ENCODE measurements around the gene SPINK13. TPM values are rescaled to one million over a fixed set of nuclear protein-coding genes. Genes with fewer than 3 reads are reported as not detected.
"Not testable (repeated sequence)": the region's sequence is repeated elsewhere in the genome, so short reads cannot be mapped to it uniquely, and the experiment has no call there.

Gene SPINK13
- total RNA-seq, 4 donors from 2014 or later, result not detected

- TF ChIP-seq, protein P1, sequence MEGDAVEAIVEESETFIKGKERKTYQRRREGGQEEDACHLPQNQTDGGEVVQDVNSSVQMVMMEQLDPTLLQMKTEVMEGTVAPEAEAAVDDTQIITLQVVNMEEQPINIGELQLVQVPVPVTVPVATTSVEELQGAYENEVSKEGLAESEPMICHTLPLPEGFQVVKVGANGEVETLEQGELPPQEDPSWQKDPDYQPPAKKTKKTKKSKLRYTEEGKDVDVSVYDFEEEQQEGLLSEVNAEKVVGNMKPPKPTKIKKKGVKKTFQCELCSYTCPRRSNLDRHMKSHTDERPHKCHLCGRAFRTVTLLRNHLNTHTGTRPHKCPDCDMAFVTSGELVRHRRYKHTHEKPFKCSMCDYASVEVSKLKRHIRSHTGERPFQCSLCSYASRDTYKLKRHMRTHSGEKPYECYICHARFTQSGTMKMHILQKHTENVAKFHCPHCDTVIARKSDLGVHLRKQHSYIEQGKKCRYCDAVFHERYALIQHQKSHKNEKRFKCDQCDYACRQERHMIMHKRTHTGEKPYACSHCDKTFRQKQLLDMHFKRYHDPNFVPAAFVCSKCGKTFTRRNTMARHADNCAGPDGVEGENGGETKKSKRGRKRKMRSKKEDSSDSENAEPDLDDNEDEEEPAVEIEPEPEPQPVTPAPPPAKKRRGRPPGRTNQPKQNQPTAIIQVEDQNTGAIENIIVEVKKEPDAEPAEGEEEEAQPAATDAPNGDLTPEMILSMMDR (IDR thresholded peaks at IDR 0.05), result no peak
- no peak for TF ChIP-seq POLR2A (IDR thresholded peaks at IDR 0.05)
- H3K4me3 ChIP-seq (ENCODE audit: low read depth, poor library complexity, severe bottlenecking), result no peak overlapping the region
- WGBS, 2 donors, result 62 to 68% methylated on average over 3 of the region's 3 CpGs
- DNase-seq (ENCODE audit: low spot score in 2 of 2), result no peak
- intact Hi-C loops (cut with DNase I; ENCODE audit: low total_unique reads), result no loop called here
Observed at GRCh38 chr5:148309019-148309418, 40.4 kb downstream of the SPINK13 start.

DNA sequence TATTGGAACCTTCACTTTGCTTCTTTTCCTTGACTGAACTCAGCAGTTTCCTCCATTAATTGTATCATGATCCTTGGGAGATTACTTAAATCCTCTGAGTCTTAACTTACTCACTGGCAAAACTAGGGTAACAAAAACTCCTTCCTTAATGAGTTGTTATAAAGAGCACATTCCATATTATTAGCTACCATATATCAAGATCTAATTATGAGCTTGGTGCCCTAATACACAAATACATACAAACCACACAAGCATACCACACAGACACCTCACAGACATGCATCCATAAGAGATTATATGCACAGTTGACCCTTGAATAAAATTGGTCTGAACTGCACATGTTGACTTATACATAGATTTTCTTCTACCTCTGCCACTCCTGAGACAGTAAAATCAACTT lies 41.2 kb downstream of the SPINK13 start:
- H3K4me3 ChIP-seq (ENCODE audit: low read depth, poor library complexity, severe bottlenecking), result no peak overlapping the region
- DNase-seq (ENCODE audit: low spot score in 2 of 2), result no peak
- TF ChIP-seq, protein P1 (IDR thresholded peaks at IDR 0.05), result no peak
- no peak for TF ChIP-seq POLR2A (IDR thresholded peaks at IDR 0.05)
- intact Hi-C loops (cut with DNase I; ENCODE audit: low total_unique reads), result no loop called here

- TF ChIP-seq POLR2A (IDR thresholded peaks at IDR 0.05), result no peak
- 58 to 62% methylated on average over 3 of the region's 3 CpGs for WGBS, 2 donors
- no peak overlapping the region for H3K4me3 ChIP-seq (ENCODE audit: low read depth, poor library complexity, severe bottlenecking)
- DNase-seq (ENCODE audit: low spot score in 2 of 2), result no peak
- intact Hi-C loops (cut with DNase I; ENCODE audit: low total_unique reads), result no loop called here
Observed at GRCh38 chr5:148311484-148311883, 42.9 kb downstream of the SPINK13 start.

GRCh38 chr5:148312153-148312552 lies 43.6 kb downstream of the SPINK13 start, which contains the start of gene SPINK7:
TSS of gene SPINK7 (plus strand) at chr5:148312423. CDS start at chr5:148312484, 61 bp downstream.
- intact Hi-C loops (cut with DNase I; ENCODE audit: low total_unique reads), result no loop called here
- no peak for DNase-seq (ENCODE audit: low spot score in 2 of 2)
- TF ChIP-seq POLR2A (IDR thresholded peaks at IDR 0.05), result no peak
- TF ChIP-seq, protein P1 (IDR thresholded peaks at IDR 0.05), result no peak
- H3K4me3 ChIP-seq (ENCODE audit: low read depth, poor library complexity, severe bottlenecking), result no peak within 1 kb of the TSS
- WGBS, 2 donors, result 70 to 74% methylated on average over 3 of the region's 3 CpGs

DNA sequence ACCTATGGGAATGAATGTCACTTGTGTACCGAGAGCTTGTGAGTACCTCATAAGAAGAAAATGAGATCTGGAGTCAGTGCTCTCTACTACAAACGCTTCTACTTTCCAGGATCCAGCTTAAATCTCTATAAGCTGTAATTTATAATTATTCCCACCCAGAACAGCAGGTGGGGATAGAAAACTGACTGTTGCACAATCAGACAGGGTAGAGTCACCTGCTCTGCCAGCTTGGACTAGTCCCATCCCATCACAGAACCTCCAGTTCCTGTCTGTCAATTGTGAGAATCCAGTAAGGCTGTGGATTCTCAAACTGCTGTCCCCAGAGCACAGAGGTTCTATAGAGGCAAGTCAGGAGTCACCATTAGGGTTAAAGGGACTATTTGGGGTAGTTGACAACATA lies 45.6 kb downstream of the SPINK13 start:
- 82 to 84% methylated on average over 2 of the region's 2 CpGs for WGBS, 2 donors
- no peak for DNase-seq (ENCODE audit: low spot score in 2 of 2)

DNA sequence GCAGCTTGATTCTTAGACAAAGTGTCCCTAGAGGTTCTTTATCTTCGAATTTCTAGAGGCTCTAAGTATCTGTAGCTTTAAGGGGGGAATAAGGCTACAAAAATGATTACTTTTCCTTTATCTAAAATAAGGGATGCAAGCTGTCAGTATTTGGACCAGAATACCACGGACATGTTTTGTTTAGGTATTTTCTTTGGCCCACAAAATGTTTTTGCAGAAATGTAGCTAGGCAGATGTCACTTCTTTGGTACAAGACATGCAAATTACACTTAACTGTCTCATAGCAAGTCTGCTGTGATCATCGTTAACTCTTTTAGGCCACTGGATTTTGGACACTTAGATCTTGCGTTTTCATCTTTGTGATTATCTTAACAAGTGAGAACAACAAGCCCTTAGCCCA lies 46.1 kb downstream of the SPINK13 start:
- DNase-seq (ENCODE audit: low spot score in 2 of 2), result no peak
- H3K4me3 ChIP-seq (ENCODE audit: low read depth, poor library complexity, severe bottlenecking), result no peak overlapping the region
- WGBS, 2 donors, result 64 to 72% methylated on average over 4 of the region's 4 CpGs
- intact Hi-C loops (cut with DNase I; ENCODE audit: low total_unique reads), result no loop called here
- TF ChIP-seq, protein P1 (IDR thresholded peaks at IDR 0.05), result no peak
- no peak for TF ChIP-seq POLR2A (IDR thresholded peaks at IDR 0.05)

More for the DNA sequence above, 45.6 kb downstream of the SPINK13 start:
- no peak overlapping the region for H3K4me3 ChIP-seq (ENCODE audit: low read depth, poor library complexity, severe bottlenecking)
- TF ChIP-seq POLR2A (IDR thresholded peaks at IDR 0.05), result no peak
- TF ChIP-seq, protein P1 (IDR thresholded peaks at IDR 0.05), result no peak
- intact Hi-C loops (cut with DNase I; ENCODE audit: low total_unique reads), result no loop called here

- WGBS, 2 donors, result 9 to 65% methylated on average over 34 of the region's 42 CpGs
- DNase-seq (ENCODE audit: low spot score in 2 of 2); H3K4me3 ChIP-seq (ENCODE audit: low read depth, poor library complexity, severe bottlenecking); intact Hi-C loops (cut with DNase I; ENCODE audit: low total_unique reads): not testable (repeated sequence)
Observed at GRCh38 chr5:148320011-148320963, 51.7 kb downstream of the SPINK13 start.

Measured in lower leg skin (tissue), 4 donors.